ENCODE results near the gene ZNF629.

The ZNF629 gene

GRCh38 chr16:30736995-30737793 is 49.8 kb downstream of the ZNF629 start:
- H3K4me3 ChIP-seq (ENCODE audit: low read depth, low read length): no peak overlapping the region
- DNase-seq (ENCODE audit: low read depth): no peak

GRCh38 chr16:30731411-30731810 is 55.6 kb downstream of the ZNF629 start:
- no peak overlapping the region for H3K4me3 ChIP-seq (ENCODE audit: low read depth, low read length)
- DNase-seq (ENCODE audit: low read depth): no peak

GRCh38 chr16:30728899-30729672 is 57.9 kb downstream of the ZNF629 start:
- H3K4me3 ChIP-seq (ENCODE audit: low read depth, low read length): no peak overlapping the region
- DNase-seq (ENCODE audit: low read depth): no peak
